Tibial nerve (tissue), 4 donors: ENCODE data around the gene RHOBTB1.

ENCODE experiments used
- EP300 ChIP-seq, 2 donors: sonication (generic); formaldehyde crosslinking; IDR thresholded peaks; one replicate each; pipeline ENCODE4 v1.6.1; 2017; ENCODE audit warnings: antibody characterized with exemption in 2 of 2, mild to moderate bottlenecking in 1 of 2
- POLR2A ChIP-seq, 2 donors: fragments of 450-650 bp; IDR thresholded peaks; one replicate each; pipeline ENCODE4 v1.6.1; 2017; ENCODE audit warnings: antibody characterized with exemption in 2 of 2, mild to moderate bottlenecking in 2 of 2, moderate library complexity in 2 of 2
- TF ChIP-seq, protein P1 (sequence below), 5 experiments: fragments of 200-600 bp in 3 of 5; fragments of 450-650 bp in 2 of 5; sonication (generic) in 3 of 5; IDR thresholded peaks; one replicate each; pipeline ENCODE4 v1.5.1; 2016 to 2019; ENCODE audit warnings: antibody characterized with exemption in 5 of 5, mild to moderate bottlenecking in 3 of 5, moderate library complexity in 2 of 5

GRCh38 chr10:60944058-60944909 is at the start of gene RHOBTB1:
- TF ChIP-seq POLR2A (IDR thresholded peaks at IDR 0.05) = peak; percentile 46 to 59
- TF ChIP-seq, protein P1, sequence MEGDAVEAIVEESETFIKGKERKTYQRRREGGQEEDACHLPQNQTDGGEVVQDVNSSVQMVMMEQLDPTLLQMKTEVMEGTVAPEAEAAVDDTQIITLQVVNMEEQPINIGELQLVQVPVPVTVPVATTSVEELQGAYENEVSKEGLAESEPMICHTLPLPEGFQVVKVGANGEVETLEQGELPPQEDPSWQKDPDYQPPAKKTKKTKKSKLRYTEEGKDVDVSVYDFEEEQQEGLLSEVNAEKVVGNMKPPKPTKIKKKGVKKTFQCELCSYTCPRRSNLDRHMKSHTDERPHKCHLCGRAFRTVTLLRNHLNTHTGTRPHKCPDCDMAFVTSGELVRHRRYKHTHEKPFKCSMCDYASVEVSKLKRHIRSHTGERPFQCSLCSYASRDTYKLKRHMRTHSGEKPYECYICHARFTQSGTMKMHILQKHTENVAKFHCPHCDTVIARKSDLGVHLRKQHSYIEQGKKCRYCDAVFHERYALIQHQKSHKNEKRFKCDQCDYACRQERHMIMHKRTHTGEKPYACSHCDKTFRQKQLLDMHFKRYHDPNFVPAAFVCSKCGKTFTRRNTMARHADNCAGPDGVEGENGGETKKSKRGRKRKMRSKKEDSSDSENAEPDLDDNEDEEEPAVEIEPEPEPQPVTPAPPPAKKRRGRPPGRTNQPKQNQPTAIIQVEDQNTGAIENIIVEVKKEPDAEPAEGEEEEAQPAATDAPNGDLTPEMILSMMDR (IDR thresholded peaks at IDR 0.05) = no peak
- peak in 1 of 2 donors; percentile 71 for TF ChIP-seq EP300 (IDR thresholded peaks at IDR 0.05)
